Globus pallidus (tissue), 1 donor: ENCODE data around the gene LRRC10B.

Experiments
- DNase-seq: peaks from one replicate; pipeline ENCODE4 v3.0.0-alpha.2; 2015; ENCODE audit warnings: low spot score

Gene LRRC10B

GRCh38 chr11:61531044-61531443 lies 22.5 kb downstream of the LRRC10B start:
- no peak for DNase-seq

DNA sequence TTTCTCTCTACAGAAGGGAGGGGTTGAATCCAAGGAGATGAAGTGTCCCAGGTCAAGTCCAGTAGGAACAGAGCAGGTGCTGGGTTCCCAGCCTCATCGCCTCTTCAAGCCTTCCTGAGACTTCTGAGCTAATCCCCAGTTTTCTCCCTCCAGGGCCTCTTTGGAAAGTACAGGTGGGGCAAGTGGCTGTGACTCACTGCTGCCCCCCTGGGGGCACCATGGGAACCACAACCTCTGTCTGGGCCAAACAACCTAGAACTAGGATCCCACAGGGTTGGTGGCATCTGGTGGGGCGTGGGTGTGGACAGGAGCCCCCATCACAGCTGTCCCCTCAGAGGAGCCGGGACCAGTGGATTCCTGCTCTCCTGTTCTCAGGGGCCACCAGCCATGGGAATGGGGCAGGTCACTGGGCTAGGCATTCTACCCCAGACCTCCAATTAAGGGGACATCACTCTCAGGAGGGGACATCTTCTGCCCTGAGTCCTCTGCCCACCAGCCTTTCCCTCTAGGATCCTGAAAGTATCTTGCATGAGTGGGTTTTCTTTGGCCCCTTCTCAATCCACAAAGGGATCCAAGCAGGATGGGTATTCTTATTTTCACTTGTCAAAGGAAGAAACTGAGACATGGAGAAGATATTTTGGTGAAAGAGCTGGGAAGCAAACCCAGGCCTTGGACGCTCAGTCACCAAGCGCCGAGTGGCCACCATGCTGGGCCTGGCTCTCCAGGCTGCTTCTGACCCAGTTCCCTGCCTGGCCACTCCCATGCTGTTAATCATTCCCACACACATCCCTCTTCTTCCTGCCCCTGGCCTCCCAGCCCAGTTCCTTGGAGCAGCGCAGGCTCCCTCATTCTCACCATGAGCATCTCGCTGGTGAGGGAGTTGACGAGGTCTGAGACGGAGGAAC lies 23.8 kb downstream of the LRRC10B start:
- no peak for DNase-seq

DNA sequence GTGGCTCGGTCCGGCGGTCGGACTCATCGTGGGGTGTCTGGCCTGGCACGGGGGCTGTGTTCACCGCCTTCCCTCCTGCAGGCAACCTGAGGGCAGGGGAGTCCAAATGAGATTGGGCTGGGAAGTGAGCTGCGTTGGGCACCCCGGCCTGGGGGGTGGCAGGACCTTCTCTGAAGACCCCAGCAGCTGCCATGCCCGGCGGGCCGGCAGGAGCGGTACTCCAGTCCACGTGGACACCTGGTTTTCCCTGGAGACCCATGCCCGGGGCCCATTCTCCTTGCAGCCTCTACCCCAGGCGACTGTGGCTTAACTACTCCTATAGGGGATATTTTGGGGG lies 24.5 kb downstream of the LRRC10B start:
- no peak for DNase-seq

DNA sequence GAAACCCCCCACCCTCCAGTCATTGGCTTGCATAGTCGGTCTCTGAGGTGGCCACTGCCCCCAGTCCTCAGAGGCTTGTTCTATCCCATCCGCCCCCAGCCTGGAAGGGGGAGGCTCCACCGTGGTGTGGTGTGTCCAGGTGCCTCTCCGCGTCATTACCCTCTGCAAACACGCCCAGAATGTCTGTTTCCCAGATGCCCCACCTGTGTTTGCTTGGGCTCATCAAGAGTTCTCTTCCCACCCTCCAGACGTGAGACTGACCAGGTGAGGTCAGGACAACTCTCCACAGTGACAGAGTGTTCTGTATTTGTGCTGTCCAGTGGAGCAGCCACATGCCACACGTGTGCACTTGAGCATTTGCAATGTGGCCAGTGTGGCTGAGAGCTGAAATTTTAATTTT lies 24.9 kb downstream of the LRRC10B start:
- no peak for DNase-seq

- no peak for DNase-seq
These were observed 25.7 kb downstream of the LRRC10B start for GRCh38 chr11:61534025-61534932.

GRCh38 chr11:61534933-61535839 lies 26.6 kb downstream of the LRRC10B start:
- DNase-seq, result no peak

- DNase-seq, result no peak
These were observed 27.6 kb downstream of the LRRC10B start for GRCh38 chr11:61535998-61536675.

DNA sequence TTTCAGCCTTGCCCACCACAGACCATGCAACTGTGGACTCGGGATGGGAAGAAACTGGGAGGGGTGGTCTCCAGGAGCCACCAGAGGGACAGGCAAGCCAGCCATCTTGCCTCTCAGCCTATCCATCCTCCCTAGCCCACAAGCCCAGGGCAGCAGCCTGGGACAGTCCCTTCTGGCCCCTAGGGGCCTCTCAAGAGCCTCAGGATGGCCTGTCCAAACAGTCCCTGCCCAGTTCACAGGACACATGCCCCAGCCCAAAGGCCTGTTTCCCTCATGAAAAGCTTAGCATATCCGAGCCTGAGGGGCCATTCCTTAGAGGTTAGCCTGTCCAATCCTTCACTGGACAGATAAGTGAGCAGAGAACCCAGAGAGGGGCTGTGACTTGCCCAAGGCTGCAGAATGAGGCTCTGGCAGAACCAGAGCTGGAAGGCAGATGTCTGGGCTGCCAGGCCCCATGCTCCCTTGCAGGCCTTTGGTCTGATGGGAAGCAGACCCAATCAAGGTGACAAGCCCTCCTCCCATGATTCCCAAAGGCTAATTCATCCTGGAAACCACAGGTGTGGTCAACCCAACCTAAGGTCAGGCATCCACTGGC lies 28.2 kb downstream of the LRRC10B start:
- DNase-seq, result no peak

- DNase-seq, result no peak
These were observed 28.8 kb downstream of the LRRC10B start for GRCh38 chr11:61537326-61537725.

DNA sequence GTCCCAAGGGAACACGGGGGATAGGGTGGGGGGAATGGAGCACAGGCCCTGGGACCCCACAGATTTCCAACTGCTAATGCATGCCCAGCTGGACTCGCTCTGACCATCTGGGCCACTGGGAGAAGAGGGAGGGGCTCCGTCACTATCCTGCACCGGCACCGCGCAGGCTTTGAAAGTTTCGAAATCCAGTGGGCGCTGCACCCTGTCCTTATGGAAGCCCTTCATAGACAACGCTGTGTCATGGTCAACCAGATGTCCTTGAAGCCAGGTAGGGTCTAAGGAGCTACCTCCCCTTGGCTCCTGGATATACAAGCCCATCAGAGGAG lies 30.1 kb downstream of the LRRC10B start:
- DNase-seq, result no peak

- peak; percentile 10 for DNase-seq
These were observed 30.5 kb downstream of the LRRC10B start for GRCh38 chr11:61539006-61539405.

DNA sequence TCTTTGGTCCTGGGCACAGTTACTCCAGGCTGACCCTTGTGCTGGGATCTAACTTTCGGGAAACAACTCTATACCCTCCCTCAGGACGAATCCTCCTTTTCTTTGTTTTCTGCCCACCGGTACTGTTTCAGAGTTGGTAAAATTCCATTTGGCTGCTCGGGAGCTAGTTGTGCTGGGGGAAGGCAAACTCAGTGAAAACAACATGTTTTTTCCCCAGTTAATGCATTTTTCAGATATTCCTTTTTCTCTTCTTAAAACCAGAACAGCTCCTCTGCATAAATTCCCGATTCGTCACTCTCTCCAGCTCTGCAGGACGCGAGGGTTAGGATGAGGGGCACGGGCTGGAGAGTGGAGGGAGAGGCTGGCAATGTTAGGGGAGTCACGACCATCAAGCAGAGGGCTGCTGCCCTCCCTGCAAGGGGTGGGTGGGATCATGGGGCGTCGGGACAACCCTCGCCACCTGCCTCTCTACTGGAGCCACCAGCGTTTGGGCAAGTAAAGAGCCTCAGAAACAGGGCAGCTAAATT lies 31.3 kb downstream of the LRRC10B start:
- no peak for DNase-seq

- no peak for DNase-seq
These were observed 32.0 kb downstream of the LRRC10B start for GRCh38 chr11:61540528-61540927.

DNA sequence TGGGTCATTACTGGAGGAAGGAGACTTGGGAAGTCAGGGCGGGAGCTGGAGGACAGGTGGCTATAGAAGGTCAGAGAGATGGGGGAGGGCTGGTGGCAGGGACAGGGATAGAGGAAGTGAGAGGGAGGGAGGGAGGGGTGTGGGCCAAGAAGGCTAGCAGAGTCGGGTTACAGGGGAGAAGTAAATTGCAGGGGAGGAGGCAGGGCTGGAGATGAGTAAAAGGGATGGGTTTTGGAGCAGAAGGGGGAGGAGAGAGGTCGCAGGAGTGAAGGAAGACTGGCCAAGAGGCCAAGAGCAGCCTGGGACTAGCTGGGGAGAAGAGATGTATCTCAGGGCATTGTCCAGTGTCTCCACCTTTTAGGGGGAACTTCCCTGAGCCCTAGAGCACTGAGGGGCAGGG lies 33.0 kb downstream of the LRRC10B start:
- DNase-seq, result no peak

- DNase-seq, result no peak
These were observed 33.5 kb downstream of the LRRC10B start for GRCh38 chr11:61542024-61542461.

DNA sequence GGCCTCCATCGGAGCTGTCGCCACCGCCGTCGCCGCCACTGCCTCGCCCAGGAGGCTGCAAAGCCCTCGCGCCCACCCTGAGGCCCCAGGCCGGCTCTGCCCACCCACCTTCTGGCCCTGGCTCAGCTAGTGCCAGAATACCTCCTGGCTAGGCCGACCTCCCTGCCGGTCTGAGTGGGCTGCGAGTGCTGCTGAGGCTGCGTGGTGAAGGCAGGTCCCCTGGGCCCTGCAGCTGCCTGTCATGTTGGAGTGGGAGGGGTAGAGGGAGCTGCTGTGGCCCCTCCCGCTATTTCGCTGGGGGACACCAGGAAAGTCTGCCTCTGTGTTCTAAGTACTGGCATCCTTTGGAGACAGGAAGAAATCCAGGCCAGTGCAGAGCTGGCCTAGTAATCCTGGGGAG lies 34.2 kb downstream of the LRRC10B start:
- no peak for DNase-seq

GRCh38 chr11:61543606-61544306 lies 35.2 kb downstream of the LRRC10B start:
- no peak for DNase-seq

- no peak for DNase-seq
These were observed 35.9 kb downstream of the LRRC10B start for GRCh38 chr11:61544466-61544865.

GRCh38 chr11:61545341-61545740 lies 36.8 kb downstream of the LRRC10B start:
- DNase-seq, result no peak

- DNase-seq, result no peak
These were observed 37.4 kb downstream of the LRRC10B start for GRCh38 chr11:61545921-61546320.
